Activated T-helper 1 cell treated with anti-CD3 and anti-CD28 coated beads, Interleukin-12 subunit alpha, Interleukin-12 subunit beta, Interleukin-2, Interleukin-4 antibody, amounts not matched to agents 30 ng/mL and 10 ng/mL and 1 ng/mL, durations not matched to agents 14 hours and 24 hours and 36 hours (primary cell): ENCODE measurements around the gene TES. TPM values are rescaled to one million over a fixed set of nuclear protein-coding genes. Genes with fewer than 3 reads are reported as not detected.

ENCODE experiments used
- DNase-seq: peaks from one replicate; pipeline ENCODE4 v3.0.0; 2021; ENCODE audit warnings: low spot score
- H3K27ac Mint-ChIP-seq: one replicate; pipeline ENCODE4 v1.8.0; 2021; ENCODE audit warnings: mild to moderate bottlenecking, mixed read lengths
- H3K27me3 Mint-ChIP-seq: one replicate; pipeline ENCODE4 v1.8.0; 2022; ENCODE audit warnings: mild to moderate bottlenecking, moderate library complexity, mixed read lengths; ENCODE audit not compliant: insufficient read depth
- H3K36me3 Mint-ChIP-seq: one replicate; pipeline ENCODE4 v1.8.0; 2021; ENCODE audit warnings: low read depth, mixed read lengths
- H3K4me1 Mint-ChIP-seq: one replicate; pipeline ENCODE4 v1.8.0; 2021; ENCODE audit warnings: low read depth, mixed read lengths
- H3K4me3 Mint-ChIP-seq: one replicate; pipeline ENCODE4 v1.8.0; 2021; ENCODE audit warnings: mild to moderate bottlenecking, moderate library complexity, mixed read lengths
- H3K9me3 Mint-ChIP-seq: one replicate; pipeline ENCODE4 v1.8.0; 2021; ENCODE audit warnings: mixed read lengths
- intact Hi-C: fragments of 100-400 bp; cut with micrococcal nuclease; formaldehyde crosslinking; loops from one replicate; pipeline ENCODE4 v1.15.1; 2024
- total RNA-seq: library from RNA; stranded (reverse); gene quantifications from 2 replicates; pipeline ENCODE4 v1.2.3, GENCODE V29; 2022

TES gene
- total RNA-seq, 1 donor from 2014 or later = 38.4 TPM

- Mint-ChIP-seq H3K9me3 (no peaks in the 10 kb centered on the region), H3K36me3 (peaks cover 7% of the 10 kb centered on the region), H3K4me3 (no peak overlapping the region), H3K27ac (no peak overlapping the region), H3K27me3 (no peaks in the 10 kb centered on the region), H3K4me1 (peaks cover 62% of the 10 kb centered on the region)
- intact Hi-C loops = no loop called here
- DNase-seq = no peak
These were observed 19.0 kb downstream of the TES start for GRCh38 chr7:116229366-116229765.

- no peak for DNase-seq
- H3K9me3 Mint-ChIP-seq = no peaks in the 10 kb centered on the region
- intact Hi-C loops = no loop called here
- peak overlapping the region; percentile 77 for H3K27ac Mint-ChIP-seq
- peaks cover 7% of the 10 kb centered on the region for H3K36me3 Mint-ChIP-seq
- no peak overlapping the region for H3K4me3 Mint-ChIP-seq
- H3K4me1 Mint-ChIP-seq = peaks cover 52% of the 10 kb centered on the region
- no peaks in the 10 kb centered on the region for H3K27me3 Mint-ChIP-seq
These were observed 20.1 kb downstream of the TES start for GRCh38 chr7:116230191-116231005.

- DNase-seq = no peak
- no peak overlapping the region for H3K4me3 Mint-ChIP-seq
- peak overlapping the region; percentile 63 for H3K27ac Mint-ChIP-seq
- no peaks in the 10 kb centered on the region for H3K27me3 Mint-ChIP-seq
- intact Hi-C loops = no loop called here
- H3K36me3 Mint-ChIP-seq = peaks cover 4% of the 10 kb centered on the region
- no peaks in the 10 kb centered on the region for H3K9me3 Mint-ChIP-seq
- peaks cover 47% of the 10 kb centered on the region for H3K4me1 Mint-ChIP-seq
These were observed 21.2 kb downstream of the TES start for GRCh38 chr7:116231543-116231942.

GRCh38 chr7:116231949-116232348 is 21.6 kb downstream of the TES start:
- H3K36me3 Mint-ChIP-seq = peaks cover 2% of the 10 kb centered on the region
- DNase-seq = no peak
- intact Hi-C loops = loop anchor here (1.0 kb wide), 2 partner anchors 8 to 21 kb away; no protein-coding TSS in a partner anchor
- peaks cover 45% of the 10 kb centered on the region for H3K4me1 Mint-ChIP-seq
- H3K27ac Mint-ChIP-seq = peak overlapping the region; percentile 63
- no peaks in the 10 kb centered on the region for H3K27me3 Mint-ChIP-seq
- no peaks in the 10 kb centered on the region for H3K9me3 Mint-ChIP-seq
- no peak overlapping the region for H3K4me3 Mint-ChIP-seq

- Mint-ChIP-seq H3K27me3 (no peaks in the 10 kb centered on the region), H3K27ac (peak overlapping the region; percentile 63), H3K9me3 (no peaks in the 10 kb centered on the region), H3K36me3 (peaks cover 5% of the 10 kb centered on the region), H3K4me3 (no peak overlapping the region), H3K4me1 (peaks cover 45% of the 10 kb centered on the region)
- intact Hi-C loops = loop anchor here (1.0 kb wide), 2 partner anchors 8 to 21 kb away; no protein-coding TSS in a partner anchor
- no peak for DNase-seq
These were observed 22.0 kb downstream of the TES start for GRCh38 chr7:116232350-116232749.

GRCh38 chr7:116232920-116233319 is 22.6 kb downstream of the TES start:
- H3K27ac Mint-ChIP-seq = no peak overlapping the region
- no peaks in the 10 kb centered on the region for H3K27me3 Mint-ChIP-seq
- H3K4me3 Mint-ChIP-seq = no peak overlapping the region
- H3K36me3 Mint-ChIP-seq = peaks cover 5% of the 10 kb centered on the region
- H3K9me3 Mint-ChIP-seq = no peaks in the 10 kb centered on the region
- intact Hi-C loops = loop anchor here (1.0 kb wide), 2 partner anchors 9 to 22 kb away; no protein-coding TSS in a partner anchor
- H3K4me1 Mint-ChIP-seq = peaks cover 45% of the 10 kb centered on the region
- DNase-seq = no peak

- Mint-ChIP-seq H3K36me3 (peaks cover 8% of the 10 kb centered on the region), H3K4me1 (peaks cover 37% of the 10 kb centered on the region), H3K4me3 (no peak overlapping the region), H3K9me3 (no peaks in the 10 kb centered on the region), H3K27ac (no peak overlapping the region), H3K27me3 (no peaks in the 10 kb centered on the region)
- intact Hi-C loops = loop anchor here (5.0 kb wide), 1 partner anchor 568 kb away; no protein-coding TSS in a partner anchor
- DNase-seq = no peak
These were observed 24.3 kb downstream of the TES start for GRCh38 chr7:116234517-116235200.

- Mint-ChIP-seq H3K4me1 (peaks cover 29% of the 10 kb centered on the region), H3K9me3 (no peaks in the 10 kb centered on the region), H3K27ac (no peak overlapping the region), H3K36me3 (peaks cover 8% of the 10 kb centered on the region), H3K4me3 (no peak overlapping the region), H3K27me3 (no peaks in the 10 kb centered on the region)
- intact Hi-C loops = loop anchor here (5.0 kb wide), 1 partner anchor 567 kb away; no protein-coding TSS in a partner anchor
- no peak for DNase-seq
These were observed 25.0 kb downstream of the TES start for GRCh38 chr7:116235380-116235779.

GRCh38 chr7:116236020-116236630 is 25.8 kb downstream of the TES start:
- DNase-seq = peak; percentile 16
- Mint-ChIP-seq H3K4me1 (peaks cover 23% of the 10 kb centered on the region), H3K9me3 (no peaks in the 10 kb centered on the region), H3K36me3 (peaks cover 8% of the 10 kb centered on the region), H3K4me3 (no peak overlapping the region), H3K27me3 (no peaks in the 10 kb centered on the region), H3K27ac (no peak overlapping the region)
- intact Hi-C loops = loop anchor here (1.0 to 5.0 kb wide), 5 partner anchors 56 to 566 kb away; no protein-coding TSS in a partner anchor

GRCh38 chr7:116239020-116239419 is 28.7 kb downstream of the TES start:
- no peaks in the 10 kb centered on the region for H3K27me3 Mint-ChIP-seq
- no peak overlapping the region for H3K4me3 Mint-ChIP-seq
- no peak overlapping the region for H3K27ac Mint-ChIP-seq
- no peak for DNase-seq
- intact Hi-C loops = loop anchor here (5.0 kb wide), 1 partner anchor 563 kb away; no protein-coding TSS in a partner anchor
- peaks cover 15% of the 10 kb centered on the region for H3K36me3 Mint-ChIP-seq
- peaks cover 2% of the 10 kb centered on the region for H3K4me1 Mint-ChIP-seq
- H3K9me3 Mint-ChIP-seq = peaks cover 2% of the 10 kb centered on the region

- Mint-ChIP-seq H3K4me1 (no peaks in the 10 kb centered on the region), H3K4me3 (no peak overlapping the region), H3K27ac (no peak overlapping the region), H3K27me3 (no peaks in the 10 kb centered on the region), H3K36me3 (peaks cover 16% of the 10 kb centered on the region), H3K9me3 (peaks cover 4% of the 10 kb centered on the region)
- intact Hi-C loops = loop anchor here (5.0 kb wide), 1 partner anchor 563 kb away; no protein-coding TSS in a partner anchor
- no peak for DNase-seq
These were observed 29.1 kb downstream of the TES start for GRCh38 chr7:116239434-116239833.

- peaks cover under 1% of the 10 kb centered on the region for H3K4me1 Mint-ChIP-seq
- H3K4me3 Mint-ChIP-seq = no peak overlapping the region
- H3K36me3 Mint-ChIP-seq = peaks cover 18% of the 10 kb centered on the region
- DNase-seq = no peak
- no peaks in the 10 kb centered on the region for H3K27me3 Mint-ChIP-seq
- H3K9me3 Mint-ChIP-seq = peaks cover 5% of the 10 kb centered on the region
- no peak overlapping the region for H3K27ac Mint-ChIP-seq
- intact Hi-C loops = no loop called here
These were observed 29.8 kb downstream of the TES start for GRCh38 chr7:116240024-116240668.
